Endodermal cell (in vitro differentiated cells): Measurements from ENCODE around the gene ARHGAP42. TPM values are rescaled to one million over a fixed set of nuclear protein-coding genes. Genes with fewer than 3 reads are reported as not detected.
A peak's percentile ranks its signal among the peaks of the same experiment; 100 is the strongest.

Source experiments
- DNase-seq: peaks from one replicate; pipeline ENCODE4 v3.0.0-alpha.2; 2017
- H3K27ac ChIP-seq: 2 replicates; pipeline ENCODE4 v1.5.1; 2013; ENCODE audit warnings: mild to moderate bottlenecking, low read depth, low read length, moderate library complexity
- H3K27me3 ChIP-seq: 2 replicates; pipeline ENCODE4 v1.6.1; 2013; ENCODE audit warnings: mild to moderate bottlenecking, low read length, moderate library complexity; ENCODE audit not compliant: insufficient read depth, control insufficient read depth, poor library complexity, severe bottlenecking
- H3K36me3 ChIP-seq: 2 replicates; pipeline ENCODE4 v1.7.0; 2013; ENCODE audit warnings: mild to moderate bottlenecking, low read length, moderate library complexity; ENCODE audit not compliant: control insufficient read depth, insufficient read depth
- H3K4me1 ChIP-seq: one replicate; pipeline ENCODE4 v1.7.0; 2013; ENCODE audit warnings: low read length; ENCODE audit not compliant: control insufficient read depth, insufficient read depth
- H3K4me3 ChIP-seq: 2 replicates; pipeline ENCODE4 v1.5.1; 2013; ENCODE audit warnings: mild to moderate bottlenecking, low read length, moderate library complexity
- H3K9ac ChIP-seq: 2 replicates; pipeline ENCODE4 v1.6.1; 2013; ENCODE audit warnings: mild to moderate bottlenecking, low read length, moderate library complexity; ENCODE audit not compliant: poor library complexity, severe bottlenecking; ENCODE audit errors: extremely low read depth
- H3K9me3 ChIP-seq: 2 replicates; pipeline ENCODE4 v1.6.1; 2013; ENCODE audit warnings: mild to moderate bottlenecking, low read length, moderate library complexity; ENCODE audit not compliant: control insufficient read depth
- H3K27ac Mint-ChIP-seq: 2 replicates; pipeline ENCODE4 v1.8.0; 2020; ENCODE audit warnings: mixed read lengths
- H3K27me3 Mint-ChIP-seq: 2 replicates; pipeline ENCODE4 v1.8.0; 2021; ENCODE audit warnings: mild to moderate bottlenecking, mixed read lengths; ENCODE audit not compliant: insufficient read depth
- H3K36me3 Mint-ChIP-seq: 2 replicates; pipeline ENCODE4 v1.8.0; 2020; ENCODE audit warnings: low read depth, mixed read lengths
- H3K4me1 Mint-ChIP-seq: 2 replicates; pipeline ENCODE4 v1.8.0; 2020; ENCODE audit warnings: mixed read lengths
- H3K4me3 Mint-ChIP-seq: 2 replicates; pipeline ENCODE4 v1.8.0; 2020; ENCODE audit warnings: mild to moderate bottlenecking, moderate library complexity, mixed read lengths
- H3K9me3 Mint-ChIP-seq: 2 replicates; pipeline ENCODE4 v1.8.0; 2020; ENCODE audit warnings: mild to moderate bottlenecking, mixed read lengths
- WGBS, 2 experiments: methylation state at CpG; one replicate each; pipeline versions ENCODE4 v1.1.5 to v1.1.7; 2013; ENCODE audit warnings: missing lambda C conversion rate in 2 of 2, mixed read lengths in 1 of 2; ENCODE audit not compliant: insufficient coverage in 1 of 2, insufficient read length in 1 of 2; 5-methylcytosine and 5-hydroxymethylcytosine counted together
- long read RNA-seq, 4 experiments: library from polyadenylated mRNA in 2 of 4; library from RNA in 1 of 4; library from capped mRNA in 1 of 4; stranded (forward) in 3 of 4; unstranded in 1 of 4; transcript quantifications; one replicate each; pipeline ENCODE4 v2.0.0, GENCODE V29; 2020 to 2021; ENCODE audit warnings: inconsistent platforms in 1 of 4
- polyA plus RNA-seq, 2 experiments: library from polyadenylated mRNA; stranded (reverse); fragments of 50-300 nt; gene quantifications; one replicate each; pipeline ENCODE4 v1.2.3, GENCODE V29; 2013
- total RNA-seq, 2 donors: library from RNA; stranded (reverse); fragmentation: NEBNext Ultra II Directional in 1 of 2; extraction: Animal tissue kit (Norgen Biotek cat#: 25700) in 1 of 2; gene quantifications; 2 replicates in 1 of 2; 3 replicates in 1 of 2; pipeline ENCODE4 v1.2.1, GENCODE V29; 2021
- TF ChIP-seq, protein P1 (sequence below): fragments of 200-600 bp; sonication (generic); conservative IDR thresholded peaks from 2 replicates; pipeline ENCODE4 v1.5.0; 2021; ENCODE audit warnings: antibody characterized with exemption, mild to moderate bottlenecking

Gene ARHGAP42, protein sequence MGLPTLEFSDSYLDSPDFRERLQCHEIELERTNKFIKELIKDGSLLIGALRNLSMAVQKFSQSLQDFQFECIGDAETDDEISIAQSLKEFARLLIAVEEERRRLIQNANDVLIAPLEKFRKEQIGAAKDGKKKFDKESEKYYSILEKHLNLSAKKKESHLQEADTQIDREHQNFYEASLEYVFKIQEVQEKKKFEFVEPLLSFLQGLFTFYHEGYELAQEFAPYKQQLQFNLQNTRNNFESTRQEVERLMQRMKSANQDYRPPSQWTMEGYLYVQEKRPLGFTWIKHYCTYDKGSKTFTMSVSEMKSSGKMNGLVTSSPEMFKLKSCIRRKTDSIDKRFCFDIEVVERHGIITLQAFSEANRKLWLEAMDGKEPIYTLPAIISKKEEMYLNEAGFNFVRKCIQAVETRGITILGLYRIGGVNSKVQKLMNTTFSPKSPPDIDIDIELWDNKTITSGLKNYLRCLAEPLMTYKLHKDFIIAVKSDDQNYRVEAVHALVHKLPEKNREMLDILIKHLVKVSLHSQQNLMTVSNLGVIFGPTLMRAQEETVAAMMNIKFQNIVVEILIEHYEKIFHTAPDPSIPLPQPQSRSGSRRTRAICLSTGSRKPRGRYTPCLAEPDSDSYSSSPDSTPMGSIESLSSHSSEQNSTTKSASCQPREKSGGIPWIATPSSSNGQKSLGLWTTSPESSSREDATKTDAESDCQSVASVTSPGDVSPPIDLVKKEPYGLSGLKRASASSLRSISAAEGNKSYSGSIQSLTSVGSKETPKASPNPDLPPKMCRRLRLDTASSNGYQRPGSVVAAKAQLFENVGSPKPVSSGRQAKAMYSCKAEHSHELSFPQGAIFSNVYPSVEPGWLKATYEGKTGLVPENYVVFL
- total RNA-seq: 100 to 1,000 TPM; 164 to 176 TPM
- 25.5 TPM for polyA plus RNA-seq (2013, experiment 1 of 2)
- 31.0 TPM for polyA plus RNA-seq (2013, experiment 2 of 2)
- long read RNA-seq, experiment 1, full-length matches to known transcripts: 30 of 55 reads
- long read RNA-seq, experiment 1, partial matches to known transcripts: 11 of 55 reads
- long read RNA-seq, experiment 1, other reads (novel, unspliced or antisense): 14 of 55 reads
- long read RNA-seq, experiment 2, full-length matches to known transcripts: 136 of 190 reads
- long read RNA-seq, experiment 2, partial matches to known transcripts: 19 of 190 reads
- long read RNA-seq, experiment 2, other reads (novel, unspliced or antisense): 35 of 190 reads
- long read RNA-seq, experiment 3, full-length matches to known transcripts: 88 of 152 reads
- long read RNA-seq, experiment 3, partial matches to known transcripts: 46 of 152 reads
- long read RNA-seq, experiment 3, other reads (novel, unspliced or antisense): 18 of 152 reads
- long read RNA-seq, experiment 4, partial matches to known transcripts: 5 of 10 reads
- long read RNA-seq, experiment 4, other reads (novel, unspliced or antisense): 5 of 10 reads

DNA sequence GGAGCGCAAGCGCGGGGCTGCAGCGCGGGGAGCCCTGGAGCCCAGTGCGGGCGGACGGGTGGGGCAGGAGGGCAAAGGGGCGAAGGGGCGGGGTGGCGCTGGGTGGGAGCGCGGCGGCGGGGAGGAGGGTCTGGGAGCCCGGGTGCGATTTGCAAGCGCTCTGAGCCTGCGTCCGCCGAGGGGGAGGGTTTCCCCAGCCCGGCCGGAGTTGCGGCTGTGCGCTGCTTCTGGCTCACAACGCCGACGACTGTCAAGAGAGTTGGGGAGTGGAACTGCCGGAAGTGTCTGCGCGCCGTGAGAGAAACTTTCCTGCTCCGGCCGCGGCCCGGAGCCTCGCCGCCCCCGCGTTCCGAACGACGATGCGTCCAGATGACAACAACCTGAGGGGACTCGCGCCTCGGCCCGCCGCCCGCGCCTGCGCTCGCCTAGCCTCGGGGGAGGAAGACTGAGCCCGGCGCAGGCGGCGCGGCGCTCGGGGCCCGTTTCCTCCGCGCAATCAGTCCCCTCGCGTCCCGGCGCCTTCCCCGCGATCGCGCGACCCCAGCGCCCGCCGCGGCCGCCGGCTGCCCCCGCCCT lies at the start of gene ARHGAP42:
ARHGAP42 (plus strand) TSS at position 235 of the 576 bp plus-strand sequence. CDS start 391 bp downstream, outside the sequence.
- Histone ChIP-seq H3K9me3 (no peaks in the 10 kb centered on the region), H3K27ac (peak within 1 kb of the TSS; percentile 70), H3K4me3 (peak within 1 kb of the TSS; percentile 99), H3K36me3 (peaks cover 26% of the 10 kb centered on the region), H3K4me1 (peaks cover 7% of the 10 kb centered on the region), H3K27me3 (no peaks in the 10 kb centered on the region), H3K9ac (peak within 1 kb of the TSS; percentile 81)
- peaks cover 22% of the 10 kb centered on the region for H3K36me3 Mint-ChIP-seq
- TF ChIP-seq, protein P1, sequence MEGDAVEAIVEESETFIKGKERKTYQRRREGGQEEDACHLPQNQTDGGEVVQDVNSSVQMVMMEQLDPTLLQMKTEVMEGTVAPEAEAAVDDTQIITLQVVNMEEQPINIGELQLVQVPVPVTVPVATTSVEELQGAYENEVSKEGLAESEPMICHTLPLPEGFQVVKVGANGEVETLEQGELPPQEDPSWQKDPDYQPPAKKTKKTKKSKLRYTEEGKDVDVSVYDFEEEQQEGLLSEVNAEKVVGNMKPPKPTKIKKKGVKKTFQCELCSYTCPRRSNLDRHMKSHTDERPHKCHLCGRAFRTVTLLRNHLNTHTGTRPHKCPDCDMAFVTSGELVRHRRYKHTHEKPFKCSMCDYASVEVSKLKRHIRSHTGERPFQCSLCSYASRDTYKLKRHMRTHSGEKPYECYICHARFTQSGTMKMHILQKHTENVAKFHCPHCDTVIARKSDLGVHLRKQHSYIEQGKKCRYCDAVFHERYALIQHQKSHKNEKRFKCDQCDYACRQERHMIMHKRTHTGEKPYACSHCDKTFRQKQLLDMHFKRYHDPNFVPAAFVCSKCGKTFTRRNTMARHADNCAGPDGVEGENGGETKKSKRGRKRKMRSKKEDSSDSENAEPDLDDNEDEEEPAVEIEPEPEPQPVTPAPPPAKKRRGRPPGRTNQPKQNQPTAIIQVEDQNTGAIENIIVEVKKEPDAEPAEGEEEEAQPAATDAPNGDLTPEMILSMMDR: no peak
- peaks cover 34% of the 10 kb centered on the region for H3K4me1 Mint-ChIP-seq
- H3K4me3 Mint-ChIP-seq: peak within 1 kb of the TSS; percentile 99
- DNase-seq: peak; percentile 95
- H3K27me3 Mint-ChIP-seq: no peaks in the 10 kb centered on the region
- H3K27ac Mint-ChIP-seq: peak within 1 kb of the TSS; percentile 97
- H3K9me3 Mint-ChIP-seq: no peaks in the 10 kb centered on the region
- WGBS, 2 experiments: 0% methylated on average over 80 of the region's 80 CpGs; no CpG with 5 or more reads in 1 of the 2 experiments

GRCh38 chr11:100637706-100638105 lies 49.4 kb upstream of the ARHGAP42 start:
- Mint-ChIP-seq H3K27me3 (peaks cover 4% of the 10 kb centered on the region), H3K4me1 (peaks cover 27% of the 10 kb centered on the region), H3K27ac (no peak overlapping the region), H3K4me3 (no peak overlapping the region), H3K9me3 (no peaks in the 10 kb centered on the region), H3K36me3 (no peaks in the 10 kb centered on the region)
- no peaks in the 10 kb centered on the region for H3K36me3 ChIP-seq
- H3K4me1 ChIP-seq: no peaks in the 10 kb centered on the region
- DNase-seq: no peak
- no peak overlapping the region for H3K9ac ChIP-seq
- H3K9me3 ChIP-seq: no peaks in the 10 kb centered on the region
- H3K27ac ChIP-seq: no peak overlapping the region
- 90 to 98% methylated on average over 9 to 10 of the region's 10 CpGs for WGBS, 2 experiments
- H3K27me3 ChIP-seq: no peaks in the 10 kb centered on the region
- TF ChIP-seq, protein P1: no peak
- H3K4me3 ChIP-seq: no peak overlapping the region
